Measurements from ENCODE around the gene COL5A3. TPM values are rescaled to one million over a fixed set of nuclear protein-coding genes. Genes with fewer than 3 reads are reported as not detected.
"Not testable (repeated sequence)": the region's sequence is repeated elsewhere in the genome, so short reads cannot be mapped to it uniquely, and the experiment has no call there.

The COL5A3 gene
- total RNA-seq, 1 experiment from 2014 or later, result 3.0 TPM

- no peak for DNase-seq (ENCODE audit: low read depth)
Observed at GRCh38 chr19:9971166-9971897, 39.0 kb downstream of the COL5A3 start.

GRCh38 chr19:9970481-9970880, 39.8 kb downstream of the COL5A3 start:
- no peak for DNase-seq (ENCODE audit: low read depth)

- DNase-seq (ENCODE audit: low read depth), result no peak
Observed at GRCh38 chr19:9969688-9969975, 40.7 kb downstream of the COL5A3 start.

GRCh38 chr19:9968820-9969687, 41.2 kb downstream of the COL5A3 start:
- DNase-seq (ENCODE audit: low read depth), result no peak

GRCh38 chr19:9967326-9967725, 43.0 kb downstream of the COL5A3 start:
- no peak for DNase-seq (ENCODE audit: low read depth)

- DNase-seq (ENCODE audit: low read depth), result no peak
Observed at GRCh38 chr19:9966448-9966847, 43.9 kb downstream of the COL5A3 start.

GRCh38 chr19:9966024-9966423, 44.3 kb downstream of the COL5A3 start:
- DNase-seq (ENCODE audit: low read depth), result no peak

- DNase-seq (ENCODE audit: low read depth), result no peak
Observed at GRCh38 chr19:9962623-9963290, 47.5 kb downstream of the COL5A3 start.

GRCh38 chr19:9961103-9961502, 49.2 kb downstream of the COL5A3 start:
- no peak for DNase-seq (ENCODE audit: low read depth)

- peak; percentile 88 for DNase-seq (ENCODE audit: low read depth)
Observed at GRCh38 chr19:9958379-9958821, 51.9 kb downstream of the COL5A3 start.

- DNase-seq (ENCODE audit: low read depth), result no peak
Observed at GRCh38 chr19:9956956-9957355, 53.3 kb downstream of the COL5A3 start.

- DNase-seq (ENCODE audit: low read depth), result no peak
Observed at GRCh38 chr19:9953802-9954542, 56.3 kb downstream of the COL5A3 start.

- DNase-seq (ENCODE audit: low read depth), result no peak
Observed at GRCh38 chr19:9952276-9952675, 58.0 kb downstream of the COL5A3 start.

- DNase-seq (ENCODE audit: low read depth), result no peak
Observed at GRCh38 chr19:9947441-9947840, 62.9 kb downstream of the COL5A3 start.

- DNase-seq (ENCODE audit: low read depth), result not testable (repeated sequence)
Observed at GRCh38 chr19:9946528-9947125, 63.7 kb downstream of the COL5A3 start.

GRCh38 chr19:9945319-9945966, 64.9 kb downstream of the COL5A3 start:
- peak; percentile 99 for DNase-seq (ENCODE audit: low read depth)

- no peak for DNase-seq (ENCODE audit: low read depth)
Observed at GRCh38 chr19:9943744-9944143, 66.6 kb downstream of the COL5A3 start.

- DNase-seq (ENCODE audit: low read depth), result no peak
Observed at GRCh38 chr19:9941671-9942070, 68.6 kb downstream of the COL5A3 start.

- no peak for DNase-seq (ENCODE audit: low read depth)
Observed at GRCh38 chr19:9941231-9941630, 69.1 kb downstream of the COL5A3 start.

- peak; percentile 89 for DNase-seq (ENCODE audit: low read depth)
Observed at GRCh38 chr19:9940778-9941177, 69.5 kb downstream of the COL5A3 start.
